Coronary artery (tissue), 2 donors: Measurements from ENCODE around the gene FOXO6.
A peak's percentile ranks its signal among the peaks of the same experiment; 100 is the strongest.
"Not testable (repeated sequence)": the region's sequence is repeated elsewhere in the genome, so short reads cannot be mapped to it uniquely, and the experiment has no call there.

Experiments used
- DNase-seq: peaks from one replicate; pipeline ENCODE4 v3.0.0-alpha.2; 2017; ENCODE audit warnings: low spot score
- H3K27ac ChIP-seq, 2 donors: fragments of 200-600 bp; sonication (generic); one replicate each; pipeline ENCODE4 v1.5.1; 2016 to 2019
- H3K4me3 ChIP-seq: fragments of 200-600 bp; sonication (generic); 2 replicates; pipeline ENCODE4 v1.5.1; 2016; ENCODE audit warnings: mild to moderate bottlenecking, moderate library complexity
- TF ChIP-seq, protein P1 (sequence below): fragments of 200-600 bp; sonication (generic); IDR thresholded peaks from one replicate; pipeline ENCODE4 v1.5.1; 2019; ENCODE audit warnings: antibody characterized with exemption

The FOXO6 gene

DNA sequence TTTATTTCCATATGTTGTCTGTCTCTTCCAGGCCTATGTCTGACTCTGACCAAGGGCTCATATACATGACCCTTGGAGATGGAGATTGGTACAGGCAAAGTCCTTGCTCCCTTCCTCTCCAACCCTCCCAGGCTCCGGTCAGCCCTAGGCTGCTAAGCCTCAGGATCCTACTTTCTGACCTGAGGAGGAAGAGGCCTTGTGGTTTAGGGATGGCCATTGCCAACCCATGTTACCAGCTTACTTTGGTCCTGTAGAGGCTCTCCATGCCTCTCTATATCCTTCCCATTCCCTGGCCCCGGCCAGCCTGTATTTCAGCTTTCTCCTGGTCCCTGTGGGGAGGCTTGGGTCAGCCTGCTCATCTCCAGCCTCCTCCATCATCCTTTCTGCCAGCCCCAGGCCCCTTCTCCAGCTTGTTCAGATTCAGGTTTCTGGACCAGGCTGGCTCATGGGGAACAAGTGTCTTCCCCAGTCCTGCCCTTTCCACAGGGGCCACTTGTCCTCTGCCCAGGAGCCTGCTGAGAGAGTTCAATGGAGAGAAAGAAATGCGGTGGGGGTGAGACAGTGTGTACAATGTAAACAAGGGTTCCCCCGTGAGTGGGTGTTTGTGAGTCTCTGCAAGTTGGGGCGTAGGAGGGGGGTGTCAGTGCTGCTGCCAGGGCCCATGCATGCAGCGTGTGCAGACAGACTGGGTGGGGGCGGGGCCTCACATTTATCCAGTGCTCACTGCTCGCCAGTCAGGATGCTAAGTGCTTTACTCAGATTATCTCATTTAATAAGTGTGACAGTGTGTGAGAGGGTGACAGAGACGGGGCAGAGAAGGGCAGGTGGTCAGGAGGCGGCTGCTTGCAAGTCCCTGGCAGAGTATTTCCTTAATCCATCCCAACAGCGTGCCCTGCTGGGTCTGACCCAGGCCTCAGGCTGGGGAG, 31.3 kb upstream of the FOXO6 start:
- Histone ChIP-seq H3K4me3 (no peak overlapping the region), H3K27ac (no peak overlapping the region)
- DNase-seq, result no peak
- TF ChIP-seq, protein P1, sequence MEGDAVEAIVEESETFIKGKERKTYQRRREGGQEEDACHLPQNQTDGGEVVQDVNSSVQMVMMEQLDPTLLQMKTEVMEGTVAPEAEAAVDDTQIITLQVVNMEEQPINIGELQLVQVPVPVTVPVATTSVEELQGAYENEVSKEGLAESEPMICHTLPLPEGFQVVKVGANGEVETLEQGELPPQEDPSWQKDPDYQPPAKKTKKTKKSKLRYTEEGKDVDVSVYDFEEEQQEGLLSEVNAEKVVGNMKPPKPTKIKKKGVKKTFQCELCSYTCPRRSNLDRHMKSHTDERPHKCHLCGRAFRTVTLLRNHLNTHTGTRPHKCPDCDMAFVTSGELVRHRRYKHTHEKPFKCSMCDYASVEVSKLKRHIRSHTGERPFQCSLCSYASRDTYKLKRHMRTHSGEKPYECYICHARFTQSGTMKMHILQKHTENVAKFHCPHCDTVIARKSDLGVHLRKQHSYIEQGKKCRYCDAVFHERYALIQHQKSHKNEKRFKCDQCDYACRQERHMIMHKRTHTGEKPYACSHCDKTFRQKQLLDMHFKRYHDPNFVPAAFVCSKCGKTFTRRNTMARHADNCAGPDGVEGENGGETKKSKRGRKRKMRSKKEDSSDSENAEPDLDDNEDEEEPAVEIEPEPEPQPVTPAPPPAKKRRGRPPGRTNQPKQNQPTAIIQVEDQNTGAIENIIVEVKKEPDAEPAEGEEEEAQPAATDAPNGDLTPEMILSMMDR, result no peak

DNA sequence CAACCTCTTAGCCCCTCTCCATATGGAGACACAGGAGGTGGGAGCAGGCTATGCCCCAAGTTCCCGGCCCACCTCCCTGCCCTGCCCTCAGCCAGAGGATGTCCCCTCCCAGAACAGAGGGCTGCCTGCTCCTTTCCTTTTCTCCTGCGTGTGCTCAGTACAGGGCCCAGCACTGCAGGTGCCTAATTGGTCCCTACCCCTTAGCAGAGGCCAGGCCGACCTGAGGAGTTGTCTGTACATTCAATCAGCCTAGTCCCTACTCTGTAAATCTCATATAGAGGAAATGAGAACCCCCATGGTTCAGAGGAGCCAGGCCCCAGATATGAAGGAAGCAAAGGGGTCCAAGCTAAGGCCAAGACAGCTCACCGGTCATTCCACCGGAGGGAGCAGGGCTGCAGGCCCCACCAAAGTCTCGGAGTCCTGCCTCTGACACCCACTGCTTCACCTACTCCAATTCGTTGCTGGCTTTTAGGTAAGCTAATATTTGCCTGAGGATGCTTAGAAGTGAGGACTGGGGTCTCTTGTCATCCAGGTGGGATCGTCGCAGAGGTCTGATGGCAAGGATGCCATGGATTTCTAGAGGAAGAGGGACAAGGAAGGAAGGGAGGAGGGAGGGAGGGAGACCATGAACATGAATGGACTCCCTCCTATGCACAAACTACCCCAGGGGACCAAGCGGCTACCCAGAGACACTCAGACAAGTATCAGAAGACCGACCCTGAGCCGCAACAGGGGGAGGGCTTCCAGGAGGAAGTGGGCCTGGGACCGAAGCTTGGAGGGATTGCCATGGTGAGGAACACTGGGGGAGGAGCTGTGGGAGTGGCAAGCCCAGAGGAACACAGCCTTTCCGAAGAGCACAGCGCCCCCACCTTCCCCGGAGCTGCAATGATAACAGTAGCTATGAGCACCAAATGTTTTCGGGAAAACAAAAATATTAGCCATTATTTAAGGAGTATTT, 30.4 kb upstream of the FOXO6 start:
- peak; percentile 69 for DNase-seq
- H3K4me3 ChIP-seq, result no peak overlapping the region
- no peak overlapping the region for H3K27ac ChIP-seq
- TF ChIP-seq, protein P1, result no peak

DNA sequence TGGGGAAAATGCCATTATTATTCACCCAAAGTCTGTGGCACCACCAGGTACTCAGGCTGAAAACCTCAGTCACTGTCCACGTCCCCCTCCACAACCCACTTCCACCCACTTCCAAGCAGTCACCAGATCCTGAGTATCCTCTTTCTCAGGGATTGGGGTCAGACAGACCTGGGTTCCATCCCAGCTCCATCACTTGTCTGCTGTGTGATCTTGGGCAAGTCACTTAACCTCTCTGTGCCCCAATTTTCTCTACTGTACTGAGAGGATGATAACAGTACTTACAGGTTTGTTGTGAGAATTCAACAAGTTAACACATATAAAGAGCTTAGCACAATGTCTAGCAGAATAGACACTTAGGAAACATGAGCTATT, 29.7 kb upstream of the FOXO6 start:
- no peak overlapping the region for H3K4me3 ChIP-seq
- TF ChIP-seq, protein P1, result no peak
- no peak for DNase-seq
- H3K27ac ChIP-seq, result no peak overlapping the region

DNA sequence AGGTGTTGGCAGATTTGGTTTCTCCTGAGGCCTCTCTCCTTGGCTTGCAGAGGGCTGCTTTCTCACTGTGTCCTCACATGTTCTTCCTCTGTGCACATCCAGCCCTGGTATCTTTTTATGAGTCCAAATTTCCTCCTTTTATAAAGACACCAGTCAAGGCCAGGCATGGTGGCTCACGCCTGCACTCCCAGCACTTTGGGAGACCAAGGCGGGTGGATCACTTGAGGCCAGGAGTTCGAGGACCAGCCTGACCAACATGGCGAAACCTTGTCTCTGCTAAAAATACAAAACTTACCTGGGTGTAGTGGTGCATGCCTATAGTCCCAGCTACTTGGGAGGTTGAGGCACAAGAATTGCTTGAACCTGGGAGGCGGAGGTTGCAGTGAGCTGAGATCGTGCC, 29.1 kb upstream of the FOXO6 start:
- H3K27ac ChIP-seq, H3K4me3 ChIP-seq, DNase-seq: not testable (repeated sequence)

DNA sequence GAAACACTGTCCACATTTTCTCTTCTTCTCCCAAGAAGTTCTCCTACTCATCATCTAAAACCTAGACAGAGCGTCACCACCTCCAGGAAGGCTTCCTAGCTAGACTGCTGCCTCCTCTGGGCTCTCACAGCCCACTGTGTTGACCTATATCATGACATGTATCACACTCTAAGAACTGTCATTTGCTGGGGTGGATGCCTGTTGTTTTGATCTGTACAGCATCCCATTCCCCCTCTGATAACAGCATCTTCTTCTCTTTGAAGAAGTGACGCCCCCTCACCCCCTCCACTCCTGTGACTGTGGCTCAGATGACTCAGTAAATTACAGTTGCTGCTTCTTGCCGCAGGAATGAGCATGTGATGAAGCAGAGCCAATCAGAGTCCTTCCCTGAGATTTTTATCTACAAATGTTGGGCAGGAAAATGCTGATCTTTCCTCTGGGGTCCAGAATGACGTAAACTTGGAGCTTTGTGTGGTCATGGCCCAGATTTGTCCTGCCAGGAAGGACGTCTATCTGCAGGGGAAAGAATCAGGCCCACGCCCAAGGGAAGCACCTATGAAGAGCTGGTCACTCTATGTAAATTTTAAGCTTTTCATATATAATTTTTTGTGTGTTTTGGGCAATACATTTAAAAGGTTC, 28.0 kb upstream of the FOXO6 start:
- DNase-seq, result peak; percentile 21
- H3K27ac ChIP-seq, result no peak overlapping the region
- TF ChIP-seq, protein P1, result no peak
- H3K4me3 ChIP-seq, result no peak overlapping the region

DNA sequence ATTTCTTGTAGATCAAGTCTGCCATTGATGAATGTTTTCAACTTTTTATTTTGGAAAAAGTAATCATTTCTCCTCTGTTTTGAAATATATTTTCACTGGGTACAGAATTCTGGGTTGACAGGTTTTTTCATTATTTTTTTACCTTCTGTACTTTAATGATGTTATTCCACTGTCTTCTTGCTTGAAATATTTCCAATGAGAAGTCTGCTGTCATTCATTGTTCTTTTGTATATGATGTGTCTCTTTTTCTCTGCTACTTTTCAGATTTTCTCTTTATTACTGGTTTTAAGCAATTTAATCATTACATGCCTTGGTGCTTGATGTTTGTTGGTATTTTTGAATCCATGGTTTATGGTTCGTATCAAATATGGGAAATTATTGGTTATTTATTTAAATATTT, 22.4 kb upstream of the FOXO6 start:
- Histone ChIP-seq H3K4me3 (no peak overlapping the region), H3K27ac (no peak overlapping the region)
- DNase-seq, result no peak
- TF ChIP-seq, protein P1, result no peak
